BJ (cell line): ENCODE results near the gene KIF3B. TPM values are rescaled to one million over a fixed set of nuclear protein-coding genes. Genes with fewer than 3 reads are reported as not detected.
"Not testable (repeated sequence)": the region's sequence is repeated elsewhere in the genome, so short reads cannot be mapped to it uniquely, and the experiment has no call there.

Source experiments
- CTCF ChIA-PET: fragments of 350-600 bp; formaldehyde crosslinking; extraction: SDS; loops from one replicate; lab custom pipeline; 2021; ENCODE audit warnings: antibody characterized with exemption, inconsistent platforms; lab: Yijun Ruan, JAX
- POLR2A ChIA-PET: fragments of 300-600 bp; sonication (Branson Sonifier 250); formaldehyde crosslinking; extraction: SDS; loops from one replicate; lab custom pipeline; 2021; ENCODE audit warnings: antibody characterized with exemption; lab: Charles Lee
- DNase-seq: peaks from one replicate; pipeline ENCODE4 v3.0.0-alpha.2; 2011; ENCODE audit warnings: low read depth
- H3K27me3 ChIP-seq: 2 replicates; pipeline ENCODE4 v1.6.0; 2011; ENCODE audit warnings: low read length; ENCODE audit not compliant: control insufficient read depth, insufficient read depth
- H3K36me3 ChIP-seq: 2 replicates; pipeline ENCODE4 v1.5.1; 2011; ENCODE audit warnings: low read length; ENCODE audit not compliant: control insufficient read depth, insufficient read depth
- H3K4me3 ChIP-seq: 2 replicates; pipeline ENCODE4 v1.5.1; 2011; ENCODE audit warnings: low read depth, mild to moderate bottlenecking, control low read depth, low read length
- polyA plus RNA-seq: library from polyadenylated mRNA; depleted of rRNA; stranded (reverse); fragments of >200 nt; gene quantifications from 2 replicates; pipeline ENCODE4 v1.2.3, GENCODE V29; 2011
- TF ChIP-seq, protein P1 (sequence below): IDR thresholded peaks from 2 replicates; pipeline ENCODE4 v1.5.1; 2011; ENCODE audit warnings: low read depth, mild to moderate bottlenecking, control low read depth, inconsistent platforms, low read length, moderate library complexity; ENCODE audit not compliant: insufficient read depth

The KIF3B gene
- polyA plus RNA-seq, 1 experiment, result 20.9 TPM

DNA sequence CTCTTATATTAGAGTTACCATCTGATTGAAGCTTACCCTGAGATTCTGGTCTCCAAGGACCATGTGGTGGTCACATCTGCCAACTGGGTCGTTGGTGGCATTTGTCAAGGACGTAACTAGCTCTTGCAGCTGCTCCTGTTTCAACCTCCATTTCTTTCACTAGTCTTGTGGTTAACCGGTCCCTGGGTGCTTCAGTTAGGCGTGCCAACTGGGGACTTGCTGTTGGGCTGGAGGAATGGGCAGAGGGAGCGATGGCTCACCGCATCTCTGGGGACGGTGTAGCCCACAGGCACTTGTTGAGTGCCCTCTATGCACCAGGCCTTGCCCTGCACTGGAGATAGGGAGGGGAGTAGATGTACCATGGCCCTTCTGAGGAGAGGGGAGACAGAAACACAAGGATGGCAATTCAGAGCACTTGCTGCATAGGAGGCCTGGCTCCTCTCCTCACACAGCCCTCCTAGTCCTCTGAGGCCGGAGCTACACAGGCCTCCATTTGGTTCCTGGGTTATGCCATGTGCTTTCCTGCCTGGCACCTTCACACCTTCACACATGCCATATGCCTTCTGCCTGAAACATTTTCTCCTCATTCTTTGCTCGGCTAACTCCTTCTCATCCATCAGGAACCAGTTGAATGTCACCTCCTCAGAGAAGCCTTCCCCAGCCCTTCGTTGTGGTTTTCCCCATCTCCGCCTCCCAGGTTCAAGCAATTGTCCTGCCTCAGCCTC, 60.6 kb downstream of the KIF3B start:
- H3K4me3 ChIP-seq, result no peak overlapping the region
- ChIA-PET POLR2A (no interaction called here), CTCF (interaction anchor here (0.6 to 2.1 kb wide), 7 partner anchors 16 to 147 kb away, joined by 3 to 7 read pairs (median 3); no protein-coding TSS in a partner anchor)
- TF ChIP-seq, protein P1, sequence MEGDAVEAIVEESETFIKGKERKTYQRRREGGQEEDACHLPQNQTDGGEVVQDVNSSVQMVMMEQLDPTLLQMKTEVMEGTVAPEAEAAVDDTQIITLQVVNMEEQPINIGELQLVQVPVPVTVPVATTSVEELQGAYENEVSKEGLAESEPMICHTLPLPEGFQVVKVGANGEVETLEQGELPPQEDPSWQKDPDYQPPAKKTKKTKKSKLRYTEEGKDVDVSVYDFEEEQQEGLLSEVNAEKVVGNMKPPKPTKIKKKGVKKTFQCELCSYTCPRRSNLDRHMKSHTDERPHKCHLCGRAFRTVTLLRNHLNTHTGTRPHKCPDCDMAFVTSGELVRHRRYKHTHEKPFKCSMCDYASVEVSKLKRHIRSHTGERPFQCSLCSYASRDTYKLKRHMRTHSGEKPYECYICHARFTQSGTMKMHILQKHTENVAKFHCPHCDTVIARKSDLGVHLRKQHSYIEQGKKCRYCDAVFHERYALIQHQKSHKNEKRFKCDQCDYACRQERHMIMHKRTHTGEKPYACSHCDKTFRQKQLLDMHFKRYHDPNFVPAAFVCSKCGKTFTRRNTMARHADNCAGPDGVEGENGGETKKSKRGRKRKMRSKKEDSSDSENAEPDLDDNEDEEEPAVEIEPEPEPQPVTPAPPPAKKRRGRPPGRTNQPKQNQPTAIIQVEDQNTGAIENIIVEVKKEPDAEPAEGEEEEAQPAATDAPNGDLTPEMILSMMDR, result no peak
- no peaks in the 10 kb centered on the region for H3K27me3 ChIP-seq
- H3K36me3 ChIP-seq, result peaks cover 4% of the 10 kb centered on the region; the same call in 1 of the 2 replicates
- no peak for DNase-seq

DNA sequence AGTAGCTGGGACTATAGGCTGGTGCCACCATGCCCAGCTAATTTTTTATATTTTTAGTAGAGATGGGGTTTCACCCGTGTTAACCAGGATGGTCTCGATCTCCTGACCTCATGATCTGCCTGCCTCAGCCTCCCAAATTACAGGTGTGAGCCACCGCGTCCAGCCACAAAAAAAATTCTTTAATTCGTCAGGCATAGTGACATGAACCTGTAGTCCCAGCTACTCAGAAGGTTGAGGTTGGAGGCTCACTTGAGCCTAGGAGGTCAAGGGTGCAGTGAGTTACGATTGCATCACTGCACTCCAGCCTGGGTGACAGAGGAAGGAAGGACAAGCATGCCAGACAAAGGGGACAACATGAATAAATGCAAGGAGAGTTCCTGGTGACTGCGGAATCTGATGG, 61.2 kb downstream of the KIF3B start:
- H3K27me3 ChIP-seq, result no peaks in the 10 kb centered on the region
- H3K4me3 ChIP-seq, result no peak overlapping the region
- TF ChIP-seq, protein P1, result no peak
- DNase-seq, result no peak
- ChIA-PET CTCF (interaction anchor here (0.7 kb wide), 1 partner anchor 97 kb away, joined by 3 read pairs; no protein-coding TSS in a partner anchor), POLR2A (no interaction called here)
- H3K36me3 ChIP-seq, result peaks cover 4% of the 10 kb centered on the region; the same call in 1 of the 2 replicates

DNA sequence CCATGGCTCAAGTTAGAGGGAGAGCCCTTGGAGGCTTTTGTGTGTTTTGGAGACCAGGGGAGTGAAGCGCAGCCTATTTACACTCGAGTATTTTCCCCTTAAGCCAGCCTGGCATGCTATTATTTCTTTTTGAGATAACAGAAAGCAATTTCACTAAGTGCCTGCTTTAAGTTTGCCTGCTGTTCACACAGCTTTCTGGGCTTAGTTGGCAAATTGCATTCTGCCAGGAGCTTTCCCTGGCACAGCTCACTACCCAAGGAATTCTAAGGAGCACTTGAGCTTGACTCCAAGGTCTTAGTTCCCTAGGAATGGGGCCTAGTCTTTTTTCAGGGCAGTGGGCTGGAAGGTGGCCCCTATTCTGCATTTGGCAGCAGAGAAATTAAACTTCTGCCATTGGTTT, 61.7 kb downstream of the KIF3B start:
- ChIA-PET POLR2A (no interaction called here), CTCF (interaction anchor here (0.8 kb wide), 1 partner anchor 80 kb away, joined by 3 read pairs; no protein-coding TSS in a partner anchor)
- H3K4me3 ChIP-seq, result no peak overlapping the region
- peaks cover 4% of the 10 kb centered on the region; the same call in 1 of the 2 replicates for H3K36me3 ChIP-seq
- DNase-seq, result no peak
- H3K27me3 ChIP-seq, result no peaks in the 10 kb centered on the region
- TF ChIP-seq, protein P1, result no peak

DNA sequence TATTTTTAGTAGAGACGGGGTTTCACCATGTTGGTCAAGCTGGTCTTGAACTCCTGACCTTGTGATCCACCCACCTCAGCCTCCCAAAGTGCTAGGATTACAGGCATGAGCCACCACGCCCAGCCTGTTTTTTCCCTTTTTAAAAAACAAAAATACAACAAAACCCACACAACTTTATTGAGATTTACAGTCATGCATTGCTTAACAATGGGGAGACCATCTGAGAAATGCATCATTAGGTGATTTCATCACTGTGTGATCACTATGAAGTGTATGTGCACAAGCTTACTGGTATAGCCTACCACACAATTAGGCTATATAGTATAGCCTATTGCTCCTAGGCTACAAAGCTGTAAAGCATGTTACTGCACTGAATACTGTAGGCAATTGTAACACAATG, 63.6 kb downstream of the KIF3B start:
- H3K36me3 ChIP-seq, H3K27me3 ChIP-seq, POLR2A ChIA-PET, DNase-seq, H3K4me3 ChIP-seq: not testable (repeated sequence)
- CTCF ChIA-PET, result interaction anchor here (0.6 to 0.8 kb wide), 2 partner anchors 104 to 604 kb away, joined by 3 read pairs; no protein-coding TSS in a partner anchor

DNA sequence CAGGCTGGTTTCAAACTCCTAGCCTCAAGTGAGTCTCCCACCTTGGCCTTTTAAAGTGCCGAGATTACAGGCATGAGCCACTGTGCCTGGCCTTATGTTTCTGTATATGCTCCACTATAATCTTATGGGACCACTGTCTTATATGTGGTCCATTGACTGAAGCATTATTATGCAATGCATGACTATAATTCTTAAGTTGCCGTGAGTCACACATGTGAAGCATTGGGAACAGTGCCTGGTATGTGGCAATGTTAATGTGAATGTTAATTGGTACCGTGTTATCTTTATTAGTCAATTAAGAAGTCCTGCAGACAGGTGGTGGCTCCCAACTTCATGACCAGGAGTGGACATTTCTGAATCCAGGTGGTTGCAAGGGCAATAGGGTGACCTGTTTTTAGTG, 66.0 kb downstream of the KIF3B start:
- TF ChIP-seq, protein P1, result no peak
- no peaks in the 10 kb centered on the region for H3K36me3 ChIP-seq
- H3K27me3 ChIP-seq, result no peaks in the 10 kb centered on the region
- peak; percentile 73 for DNase-seq
- no peak overlapping the region for H3K4me3 ChIP-seq
- POLR2A ChIA-PET, result no interaction called here
- CTCF ChIA-PET, result no interaction called here
